Liver (tissue), 9 donors: ENCODE measurements around the gene KSR1. TPM values are rescaled to one million over a fixed set of nuclear protein-coding genes. Genes with fewer than 3 reads are reported as not detected.

Experiments used
- DNase-seq: peaks from one replicate; pipeline ENCODE4 v3.0.0-alpha.2; 2017; ENCODE audit warnings: low spot score
- H3K27ac ChIP-seq, 2 donors: one replicate each; pipeline ENCODE4 v1.7.0; 2013; ENCODE audit warnings: inconsistent platforms in 2 of 2, low read length in 2 of 2, control low read depth in 1 of 2, low read depth in 1 of 2, mild to moderate bottlenecking in 1 of 2
- H3K27me3 ChIP-seq, 4 donors: one replicate each; pipeline versions ENCODE4 v1.6.1 to v1.7.0; 2013; ENCODE audit warnings: low read length in 3 of 4, inconsistent platforms in 1 of 4, mild to moderate bottlenecking in 1 of 4, moderate library complexity in 1 of 4; ENCODE audit not compliant: control insufficient read depth in 4 of 4, insufficient read depth in 4 of 4
- H3K36me3 ChIP-seq, 4 donors: one replicate each; pipeline versions ENCODE4 v1.6.1 to v1.7.0; 2013; ENCODE audit warnings: low read length in 3 of 4, mild to moderate bottlenecking in 3 of 4, low read depth in 1 of 4, moderate library complexity in 1 of 4; ENCODE audit not compliant: control insufficient read depth in 4 of 4, insufficient read depth in 3 of 4
- H3K4me1 ChIP-seq, 4 donors: one replicate each; pipeline versions ENCODE4 v1.6.1 to v1.7.0; 2013; ENCODE audit warnings: low read length in 3 of 4, mild to moderate bottlenecking in 3 of 4, moderate library complexity in 1 of 4; ENCODE audit not compliant: control insufficient read depth in 4 of 4, insufficient read depth in 4 of 4
- H3K4me3 ChIP-seq, 3 donors: one replicate each; pipeline versions ENCODE4 v1.6.1 to v1.7.0; 2013; ENCODE audit warnings: low read length in 3 of 3, control low read depth in 1 of 3, low read depth in 1 of 3, mild to moderate bottlenecking in 1 of 3
- H3K9ac ChIP-seq, 2 donors: one replicate each; pipeline ENCODE4 v1.7.0; 2013; ENCODE audit warnings: low read length in 2 of 2, mild to moderate bottlenecking in 2 of 2, moderate library complexity in 2 of 2, control low read depth in 1 of 2, low read depth in 1 of 2
- H3K9me3 ChIP-seq, 4 donors: one replicate each; pipeline versions ENCODE4 v1.6.1 to v1.7.0; 2013; ENCODE audit warnings: low read length in 3 of 4; ENCODE audit not compliant: control insufficient read depth in 4 of 4
- FOXA1 ChIP-seq: IDR thresholded peaks from 2 replicates; pipeline ENCODE4 v1.6.1; 2016; ENCODE audit warnings: antibody characterized with exemption
- HNF4A ChIP-seq, 2 donors: conservative IDR thresholded peaks; 2 replicates each; pipeline ENCODE4 v1.6.1; 2016; ENCODE audit warnings: antibody characterized with exemption in 2 of 2, mild to moderate bottlenecking in 2 of 2
- HNF4G ChIP-seq: IDR thresholded peaks from 2 replicates; pipeline ENCODE4 v1.6.1; 2016; ENCODE audit warnings: antibody characterized with exemption
- JUND ChIP-seq, 2 donors: IDR thresholded peaks; 2 replicates each; pipeline ENCODE4 v1.6.1; 2016; ENCODE audit warnings: antibody characterized with exemption in 2 of 2
- RXRA ChIP-seq, 2 donors: IDR thresholded peaks; 2 replicates each; pipeline ENCODE4 v1.6.1; 2017 to 2018; ENCODE audit warnings: antibody characterized with exemption in 2 of 2, mild to moderate bottlenecking in 1 of 2
- SP1 ChIP-seq: IDR thresholded peaks from 2 replicates; pipeline ENCODE4 v1.6.1; 2018; ENCODE audit warnings: antibody characterized with exemption, mild to moderate bottlenecking
- YY1 ChIP-seq: IDR thresholded peaks from 2 replicates; pipeline ENCODE4 v1.6.1; 2016; ENCODE audit warnings: antibody characterized with exemption, mild to moderate bottlenecking
- WGBS: extraction: QIAGEN DNeasy Blood & Tissue Kit; methylation state at CpG from one replicate; pipeline ENCODE4 v1.1.7; 2013; 5-methylcytosine and 5-hydroxymethylcytosine counted together
- polyA plus RNA-seq, 2 donors: library from polyadenylated mRNA; stranded (reverse) in 1 of 2; unstranded in 1 of 2; fragments of 200-250 nt in 1 of 2; fragments of >200 nt in 1 of 2; fragmentation: Nextera tagmentation in 1 of 2; extraction: Ambion mirVana in 1 of 2; gene quantifications; one replicate each; pipeline versions ENCODE4 v1.2.1 to v1.2.3, GENCODE V29; 2013 to 2015
- total RNA-seq, 2 donors: library from RNA; depleted of rRNA; stranded (reverse); fragments of >200 nt; gene quantifications; one replicate each; pipeline ENCODE4 v1.2.3, GENCODE V29; 2014
- TF ChIP-seq, protein P1 (sequence below): IDR thresholded peaks from 2 replicates; pipeline ENCODE4 v1.6.1; 2016; ENCODE audit warnings: antibody characterized with exemption
- TF ChIP-seq, protein P2 (sequence below): fragments of 150-350 bp; IDR thresholded peaks from 2 replicates; pipeline ENCODE4 v1.5.1; 2017; ENCODE audit warnings: improper control_type of control experiment, low read depth, low read length; ENCODE audit not compliant: missing input control
- TF ChIP-seq, protein P3 (sequence below): IDR thresholded peaks from 2 replicates; pipeline ENCODE4 v1.6.1; 2016; ENCODE audit warnings: antibody characterized with exemption
- TF ChIP-seq, protein P4 (sequence below): IDR thresholded peaks from 2 replicates; pipeline ENCODE4 v1.6.1; 2016; ENCODE audit warnings: antibody characterized with exemption
- donor health status: healthy.
- donor health status: healthy.
- donor health status: healthy.
- donor health status: healthy.
- donor health status: healthy.

Gene KSR1
- total and polyA plus RNA-seq, 4 donors = 1.2 to 9.0 (median 4.1) TPM

DNA sequence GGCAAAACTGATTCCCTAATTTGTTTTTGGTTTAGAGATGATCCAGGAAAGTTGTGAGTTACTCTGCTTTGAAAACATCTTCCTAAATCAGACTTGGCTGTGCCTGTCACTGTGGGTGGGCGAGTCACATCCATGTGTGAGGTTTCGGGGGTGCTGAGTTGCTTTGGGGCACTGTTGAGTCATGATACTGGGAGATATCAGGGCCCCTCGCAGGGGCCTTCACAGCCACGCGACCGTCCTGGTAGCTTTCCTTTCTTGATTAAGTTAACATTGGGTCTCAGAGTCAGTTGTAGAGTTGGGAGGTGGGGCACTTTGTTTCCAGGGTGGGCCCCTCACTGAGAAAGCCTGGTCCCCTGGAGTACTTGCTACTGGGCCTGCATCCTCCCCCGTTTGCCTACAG is 116.4 kb downstream of the KSR1 start:
- H3K9ac ChIP-seq = no peak overlapping the region
- WGBS = 86% methylated on average over 7 of the region's 7 CpGs
- H3K36me3 ChIP-seq = no peaks in the 10 kb centered on the region
- no peaks in the 10 kb centered on the region for H3K9me3 ChIP-seq
- TF ChIP-seq JUND (IDR thresholded peaks at IDR 0.05) (no peak), SP1 (no peak), RXRA (IDR thresholded peaks at IDR 0.05) (no peak), YY1 (no peak), HNF4A (conservative IDR thresholded peaks at IDR 0.05) (no peak), FOXA1 (no peak), HNF4G (no peak)
- TF ChIP-seq, protein P1, sequence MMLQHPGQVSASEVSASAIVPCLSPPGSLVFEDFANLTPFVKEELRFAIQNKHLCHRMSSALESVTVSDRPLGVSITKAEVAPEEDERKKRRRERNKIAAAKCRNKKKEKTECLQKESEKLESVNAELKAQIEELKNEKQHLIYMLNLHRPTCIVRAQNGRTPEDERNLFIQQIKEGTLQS = no peak
- TF ChIP-seq, protein P2, sequence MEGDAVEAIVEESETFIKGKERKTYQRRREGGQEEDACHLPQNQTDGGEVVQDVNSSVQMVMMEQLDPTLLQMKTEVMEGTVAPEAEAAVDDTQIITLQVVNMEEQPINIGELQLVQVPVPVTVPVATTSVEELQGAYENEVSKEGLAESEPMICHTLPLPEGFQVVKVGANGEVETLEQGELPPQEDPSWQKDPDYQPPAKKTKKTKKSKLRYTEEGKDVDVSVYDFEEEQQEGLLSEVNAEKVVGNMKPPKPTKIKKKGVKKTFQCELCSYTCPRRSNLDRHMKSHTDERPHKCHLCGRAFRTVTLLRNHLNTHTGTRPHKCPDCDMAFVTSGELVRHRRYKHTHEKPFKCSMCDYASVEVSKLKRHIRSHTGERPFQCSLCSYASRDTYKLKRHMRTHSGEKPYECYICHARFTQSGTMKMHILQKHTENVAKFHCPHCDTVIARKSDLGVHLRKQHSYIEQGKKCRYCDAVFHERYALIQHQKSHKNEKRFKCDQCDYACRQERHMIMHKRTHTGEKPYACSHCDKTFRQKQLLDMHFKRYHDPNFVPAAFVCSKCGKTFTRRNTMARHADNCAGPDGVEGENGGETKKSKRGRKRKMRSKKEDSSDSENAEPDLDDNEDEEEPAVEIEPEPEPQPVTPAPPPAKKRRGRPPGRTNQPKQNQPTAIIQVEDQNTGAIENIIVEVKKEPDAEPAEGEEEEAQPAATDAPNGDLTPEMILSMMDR = no peak
- TF ChIP-seq, protein P3, sequence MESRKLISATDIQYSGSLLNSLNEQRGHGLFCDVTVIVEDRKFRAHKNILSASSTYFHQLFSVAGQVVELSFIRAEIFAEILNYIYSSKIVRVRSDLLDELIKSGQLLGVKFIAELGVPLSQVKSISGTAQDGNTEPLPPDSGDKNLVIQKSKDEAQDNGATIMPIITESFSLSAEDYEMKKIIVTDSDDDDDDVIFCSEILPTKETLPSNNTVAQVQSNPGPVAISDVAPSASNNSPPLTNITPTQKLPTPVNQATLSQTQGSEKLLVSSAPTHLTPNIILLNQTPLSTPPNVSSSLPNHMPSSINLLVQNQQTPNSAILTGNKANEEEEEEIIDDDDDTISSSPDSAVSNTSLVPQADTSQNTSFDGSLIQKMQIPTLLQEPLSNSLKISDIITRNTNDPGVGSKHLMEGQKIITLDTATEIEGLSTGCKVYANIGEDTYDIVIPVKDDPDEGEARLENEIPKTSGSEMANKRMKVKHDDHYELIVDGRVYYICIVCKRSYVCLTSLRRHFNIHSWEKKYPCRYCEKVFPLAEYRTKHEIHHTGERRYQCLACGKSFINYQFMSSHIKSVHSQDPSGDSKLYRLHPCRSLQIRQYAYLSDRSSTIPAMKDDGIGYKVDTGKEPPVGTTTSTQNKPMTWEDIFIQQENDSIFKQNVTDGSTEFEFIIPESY = no peak
- no peaks in the 10 kb centered on the region for H3K27me3 ChIP-seq
- H3K4me1 ChIP-seq = no peaks in the 10 kb centered on the region
- no peak for DNase-seq
- no peak overlapping the region for H3K4me3 ChIP-seq
- H3K27ac ChIP-seq = no peak overlapping the region

DNA sequence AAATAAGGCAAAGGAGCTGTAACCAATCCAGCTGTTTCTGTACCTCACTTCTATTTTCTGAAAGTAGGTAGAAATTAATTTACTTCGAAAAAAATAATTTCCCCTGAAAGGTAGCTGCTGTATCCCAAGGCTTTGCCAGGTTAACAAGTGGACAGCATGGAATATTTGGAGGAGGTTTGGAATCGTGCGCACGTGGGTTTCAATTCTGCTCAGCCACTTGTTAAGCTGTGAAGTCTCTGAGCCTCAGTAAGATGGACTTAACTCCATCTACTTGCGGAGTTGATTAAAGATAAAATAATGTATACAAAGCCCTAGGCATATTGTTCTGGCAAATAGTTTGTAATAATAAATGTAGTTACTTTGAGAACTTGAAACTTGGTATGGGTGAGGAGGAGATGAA is 117.3 kb downstream of the KSR1 start:
- WGBS = 96% methylated on average over 5 of the region's 5 CpGs
- TF ChIP-seq, protein P4, sequence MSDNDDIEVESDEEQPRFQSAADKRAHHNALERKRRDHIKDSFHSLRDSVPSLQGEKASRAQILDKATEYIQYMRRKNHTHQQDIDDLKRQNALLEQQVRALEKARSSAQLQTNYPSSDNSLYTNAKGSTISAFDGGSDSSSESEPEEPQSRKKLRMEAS = no peak
- TF ChIP-seq, protein P2 = no peak
- TF ChIP-seq, protein P1 = no peak
- no peak for TF ChIP-seq YY1
- Histone ChIP-seq H3K9ac (no peak overlapping the region), H3K9me3 (no peaks in the 10 kb centered on the region), H3K36me3 (no peaks in the 10 kb centered on the region), H3K27ac (no peak overlapping the region), H3K27me3 (no peaks in the 10 kb centered on the region), H3K4me3 (no peak overlapping the region), H3K4me1 (no peaks in the 10 kb centered on the region)
- no peak for DNase-seq
